Mucosa of rectum (tissue), 2 donors: Measurements from ENCODE around the gene MFGE8.

ENCODE experiments used
- H3K27ac ChIP-seq, 2 donors: one replicate each; pipeline ENCODE4 v1.7.0; 2013; ENCODE audit warnings: inconsistent platforms in 2 of 2, low read depth in 2 of 2, low read length in 2 of 2
- H3K27me3 ChIP-seq, 2 donors: one replicate each; pipeline ENCODE4 v1.7.0; 2013; ENCODE audit warnings: low read length in 2 of 2; ENCODE audit not compliant: control insufficient read depth in 2 of 2, insufficient read depth in 2 of 2
- H3K36me3 ChIP-seq, 2 donors: one replicate each; pipeline ENCODE4 v1.7.0; 2013; ENCODE audit warnings: low read length in 2 of 2; ENCODE audit not compliant: control insufficient read depth in 2 of 2, insufficient read depth in 2 of 2
- H3K4me1 ChIP-seq, 2 donors: one replicate each; pipeline ENCODE4 v1.7.0; 2013; ENCODE audit warnings: low read length in 2 of 2, mild to moderate bottlenecking in 1 of 2; ENCODE audit not compliant: control insufficient read depth in 2 of 2, insufficient read depth in 2 of 2
- H3K4me3 ChIP-seq, 2 donors: one replicate each; pipeline ENCODE4 v1.7.0; 2013; ENCODE audit warnings: low read length in 2 of 2
- H3K9ac ChIP-seq, 2 donors: one replicate each; pipeline ENCODE4 v1.7.0; 2013; ENCODE audit warnings: low read length in 2 of 2, low read depth in 1 of 2, mild to moderate bottlenecking in 1 of 2
- H3K9me3 ChIP-seq, 2 donors: one replicate each; pipeline ENCODE4 v1.7.0; 2013; ENCODE audit warnings: low read length in 2 of 2; ENCODE audit not compliant: control insufficient read depth in 2 of 2
- donor health status: healthy.
- donor health status: Normal muscosa, but diverticular disease.

The MFGE8 gene

GRCh38 chr15:88859550-88859949 lies 53.6 kb downstream of the MFGE8 start:
- no peaks in the 10 kb centered on the region for H3K36me3 ChIP-seq
- no peaks in the 10 kb centered on the region for H3K9me3 ChIP-seq
- H3K4me1 ChIP-seq = no peaks in the 10 kb centered on the region
- H3K9ac ChIP-seq = no peak overlapping the region
- H3K27me3 ChIP-seq = no peaks in the 10 kb centered on the region
- no peak overlapping the region for H3K4me3 ChIP-seq
- no peak overlapping the region for H3K27ac ChIP-seq

GRCh38 chr15:88858934-88859333 lies 54.2 kb downstream of the MFGE8 start:
- Histone ChIP-seq H3K27me3 (no peaks in the 10 kb centered on the region), H3K9me3 (no peaks in the 10 kb centered on the region), H3K9ac (no peak overlapping the region), H3K36me3 (no peaks in the 10 kb centered on the region), H3K4me3 (no peak overlapping the region), H3K27ac (no peak overlapping the region), H3K4me1 (no peaks in the 10 kb centered on the region)

GRCh38 chr15:88852476-88852875 lies 60.7 kb downstream of the MFGE8 start:
- Histone ChIP-seq H3K9ac (no peak overlapping the region), H3K36me3 (no peaks in the 10 kb centered on the region), H3K27me3 (no peaks in the 10 kb centered on the region), H3K4me3 (no peak overlapping the region), H3K9me3 (no peaks in the 10 kb centered on the region), H3K27ac (no peak overlapping the region), H3K4me1 (no peaks in the 10 kb centered on the region)

- Histone ChIP-seq H3K27me3 (no peaks in the 10 kb centered on the region), H3K9ac (no peak overlapping the region), H3K9me3 (no peaks in the 10 kb centered on the region), H3K36me3 (no peaks in the 10 kb centered on the region), H3K4me1 (no peaks in the 10 kb centered on the region), H3K4me3 (no peak overlapping the region), H3K27ac (no peak overlapping the region)
These were observed 63.7 kb downstream of the MFGE8 start for GRCh38 chr15:88849376-88850072.
